ENCODE data around the gene SH3RF3. TPM values are rescaled to one million over a fixed set of nuclear protein-coding genes. Genes with fewer than 3 reads are reported as not detected.

Gene SH3RF3
- total RNA-seq, 1 donor from 2014 or later = 0.47 TPM

- no peak overlapping the region for H3K4me3 Mint-ChIP-seq
- H3K27ac Mint-ChIP-seq = no peak overlapping the region
- DNase-seq = no peak
- no peaks in the 10 kb centered on the region for H3K9me3 Mint-ChIP-seq
- H3K27me3 Mint-ChIP-seq = peaks cover 13% of the 10 kb centered on the region
- intact Hi-C loops (cut with micrococcal nuclease) = loop anchor here (2.0 kb wide), 1 partner anchor 133 kb away; no protein-coding TSS in a partner anchor
- H3K4me1 Mint-ChIP-seq = peaks cover 13% of the 10 kb centered on the region
- H3K36me3 Mint-ChIP-seq (ENCODE audit: low read depth) = no peaks in the 10 kb centered on the region
These were observed 219.2 kb downstream of the SH3RF3 start for GRCh38 chr2:109348190-109348589.

DNA sequence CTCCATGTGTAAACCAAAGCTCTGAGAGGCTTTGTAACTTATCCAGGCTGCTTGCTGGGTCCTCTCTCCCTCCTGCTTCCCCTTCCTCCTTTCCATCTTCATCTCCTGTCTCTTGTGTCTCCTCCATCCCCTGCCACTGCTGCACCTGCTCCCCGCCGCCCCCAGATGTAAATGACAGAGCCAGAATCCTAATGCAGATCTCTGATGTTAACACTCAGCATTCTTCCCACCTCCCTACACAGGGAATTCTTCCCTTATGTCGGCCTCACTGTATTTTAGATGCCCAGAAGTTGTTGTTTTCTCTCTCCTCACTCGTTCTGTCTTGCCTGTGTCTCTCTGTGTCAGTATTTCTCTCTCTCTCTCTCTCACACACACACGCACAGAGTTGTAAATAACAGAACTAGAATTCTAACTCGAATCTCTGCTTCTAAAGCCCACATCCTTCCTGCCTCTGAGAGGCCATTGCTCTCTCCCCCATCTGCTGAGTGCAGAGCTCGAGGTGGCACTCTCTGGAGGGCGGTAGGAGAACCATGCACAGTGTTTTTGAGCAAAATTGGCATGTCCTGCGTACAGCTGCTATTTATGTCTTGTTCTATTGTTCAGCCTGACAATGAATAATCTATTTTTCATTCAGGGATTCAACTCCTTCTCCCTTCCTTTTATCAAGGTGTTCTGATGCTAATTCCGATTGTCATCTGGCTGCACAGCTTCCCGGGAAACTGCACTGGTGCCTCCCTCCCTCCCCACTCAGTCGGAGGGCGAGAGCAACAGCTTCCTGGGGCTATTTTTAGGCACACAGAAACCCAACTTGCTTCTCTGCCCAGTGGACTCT, 219.9 kb downstream of the SH3RF3 start:
- H3K4me1 Mint-ChIP-seq = peaks cover 13% of the 10 kb centered on the region
- peak overlapping the region; percentile 52 for H3K4me3 Mint-ChIP-seq
- H3K36me3 Mint-ChIP-seq (ENCODE audit: low read depth) = no peaks in the 10 kb centered on the region
- peak; percentile 82 for DNase-seq
- H3K27me3 Mint-ChIP-seq = peaks cover 9% of the 10 kb centered on the region
- H3K9me3 Mint-ChIP-seq = no peaks in the 10 kb centered on the region
- intact Hi-C loops (cut with micrococcal nuclease) = loop anchor here (2.0 kb wide), 1 partner anchor 134 kb away; no protein-coding TSS in a partner anchor
- H3K27ac Mint-ChIP-seq = peak overlapping the region; percentile 7

- Mint-ChIP-seq H3K4me3 (no peak overlapping the region), H3K9me3 (no peaks in the 10 kb centered on the region), H3K27ac (no peak overlapping the region), H3K4me1 (peaks cover 13% of the 10 kb centered on the region), H3K36me3 (ENCODE audit: low read depth) (no peaks in the 10 kb centered on the region), H3K27me3 (peaks cover 4% of the 10 kb centered on the region)
- intact Hi-C loops (cut with micrococcal nuclease) = loop anchor here (2.0 kb wide), 1 partner anchor 135 kb away; no protein-coding TSS in a partner anchor
- no peak for DNase-seq
These were observed 220.8 kb downstream of the SH3RF3 start for GRCh38 chr2:109349503-109350465.

GRCh38 chr2:109350526-109350925, 221.5 kb downstream of the SH3RF3 start:
- no peaks in the 10 kb centered on the region for H3K9me3 Mint-ChIP-seq
- no peaks in the 10 kb centered on the region for H3K36me3 Mint-ChIP-seq (ENCODE audit: low read depth)
- intact Hi-C loops (cut with micrococcal nuclease) = no loop called here
- H3K27ac Mint-ChIP-seq = no peak overlapping the region
- peaks cover 13% of the 10 kb centered on the region for H3K4me1 Mint-ChIP-seq
- no peak for DNase-seq
- H3K4me3 Mint-ChIP-seq = no peak overlapping the region
- peaks cover 4% of the 10 kb centered on the region for H3K27me3 Mint-ChIP-seq

GRCh38 chr2:109351164-109351756, 222.3 kb downstream of the SH3RF3 start:
- intact Hi-C loops (cut with micrococcal nuclease) = no loop called here
- no peaks in the 10 kb centered on the region for H3K9me3 Mint-ChIP-seq
- H3K4me3 Mint-ChIP-seq = no peak overlapping the region
- H3K27me3 Mint-ChIP-seq = peaks cover 4% of the 10 kb centered on the region
- peaks cover 13% of the 10 kb centered on the region for H3K4me1 Mint-ChIP-seq
- no peak overlapping the region for H3K27ac Mint-ChIP-seq
- no peak for DNase-seq
- H3K36me3 Mint-ChIP-seq (ENCODE audit: low read depth) = no peaks in the 10 kb centered on the region

GRCh38 chr2:109352056-109352897, 223.3 kb downstream of the SH3RF3 start:
- Mint-ChIP-seq H3K4me3 (no peak overlapping the region), H3K27me3 (peaks cover 4% of the 10 kb centered on the region), H3K27ac (no peak overlapping the region)

GRCh38 chr2:109352898-109353689, 224.1 kb downstream of the SH3RF3 start:
- Mint-ChIP-seq H3K27ac (no peak overlapping the region), H3K9me3 (no peaks in the 10 kb centered on the region), H3K27me3 (peaks cover 4% of the 10 kb centered on the region), H3K4me1 (peaks cover 12% of the 10 kb centered on the region), H3K36me3 (ENCODE audit: low read depth) (no peaks in the 10 kb centered on the region), H3K4me3 (no peak overlapping the region)
- no peak for DNase-seq
- intact Hi-C loops (cut with micrococcal nuclease) = no loop called here

More at GRCh38 chr2:109352056-109352897, 223.3 kb downstream of the SH3RF3 start:
- H3K9me3 Mint-ChIP-seq = no peaks in the 10 kb centered on the region
- no peaks in the 10 kb centered on the region for H3K36me3 Mint-ChIP-seq (ENCODE audit: low read depth)
- DNase-seq = no peak
- H3K4me1 Mint-ChIP-seq = peaks cover 13% of the 10 kb centered on the region
- intact Hi-C loops (cut with micrococcal nuclease) = no loop called here

GRCh38 chr2:109353806-109354745, 225.1 kb downstream of the SH3RF3 start:
- no peak for DNase-seq
- H3K9me3 Mint-ChIP-seq = peaks cover 4% of the 10 kb centered on the region
- intact Hi-C loops (cut with micrococcal nuclease) = no loop called here
- peaks cover 12% of the 10 kb centered on the region for H3K27me3 Mint-ChIP-seq
- no peaks in the 10 kb centered on the region for H3K36me3 Mint-ChIP-seq (ENCODE audit: low read depth)
- H3K4me1 Mint-ChIP-seq = peaks cover 4% of the 10 kb centered on the region
- no peak overlapping the region for H3K27ac Mint-ChIP-seq
- no peak overlapping the region for H3K4me3 Mint-ChIP-seq

DNA sequence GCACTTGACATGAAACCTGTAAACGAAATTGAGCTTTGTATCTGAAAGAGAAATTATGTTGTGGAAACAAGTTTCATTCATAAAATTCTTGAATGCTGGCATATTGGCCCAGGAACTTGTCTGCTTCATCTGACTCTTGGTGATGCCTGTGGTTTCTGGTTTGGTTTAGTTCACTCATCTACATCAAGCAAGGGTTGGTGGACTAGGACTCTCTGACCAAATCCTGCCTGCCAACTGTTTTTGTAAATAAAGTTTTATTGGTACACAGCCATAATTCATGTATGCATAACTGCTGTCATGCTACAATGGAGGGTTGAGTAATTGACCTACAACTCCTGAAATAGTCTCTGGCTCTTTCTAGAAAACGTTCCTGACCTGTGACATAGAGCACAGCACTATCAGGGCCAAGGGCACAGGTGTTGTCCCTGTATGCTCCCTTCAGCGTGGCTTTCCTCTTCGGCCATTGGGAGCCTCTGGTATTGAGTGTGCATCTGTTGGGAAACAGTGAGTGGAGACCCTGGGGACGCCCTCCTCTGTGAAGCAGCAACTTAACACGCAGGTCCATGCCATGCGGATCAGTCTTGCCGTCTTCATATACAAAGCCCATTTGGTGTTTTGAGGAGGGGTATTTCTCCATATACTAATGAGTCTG, 226.3 kb downstream of the SH3RF3 start:
- Mint-ChIP-seq H3K27me3 (peaks cover 14% of the 10 kb centered on the region), H3K9me3 (peaks cover 6% of the 10 kb centered on the region), H3K4me3 (no peak overlapping the region), H3K27ac (no peak overlapping the region), H3K4me1 (no peaks in the 10 kb centered on the region), H3K36me3 (ENCODE audit: low read depth) (no peaks in the 10 kb centered on the region)
- no peak for DNase-seq
- intact Hi-C loops (cut with micrococcal nuclease) = no loop called here

GRCh38 chr2:109356324-109357035, 227.5 kb downstream of the SH3RF3 start:
- Mint-ChIP-seq H3K4me3 (no peak overlapping the region), H3K9me3 (peaks cover 6% of the 10 kb centered on the region), H3K36me3 (ENCODE audit: low read depth) (no peaks in the 10 kb centered on the region), H3K27me3 (peaks cover 17% of the 10 kb centered on the region), H3K27ac (no peak overlapping the region), H3K4me1 (no peaks in the 10 kb centered on the region)
- DNase-seq = no peak
- intact Hi-C loops (cut with micrococcal nuclease) = no loop called here

- DNase-seq = no peak
- H3K9me3 Mint-ChIP-seq = peaks cover under 1% of the 10 kb centered on the region
- H3K4me3 Mint-ChIP-seq = no peak overlapping the region
- H3K4me1 Mint-ChIP-seq = no peaks in the 10 kb centered on the region
- no peaks in the 10 kb centered on the region for H3K36me3 Mint-ChIP-seq (ENCODE audit: low read depth)
- peaks cover 22% of the 10 kb centered on the region for H3K27me3 Mint-ChIP-seq
- intact Hi-C loops (cut with micrococcal nuclease) = no loop called here
- H3K27ac Mint-ChIP-seq = no peak overlapping the region
These were observed 235.2 kb downstream of the SH3RF3 start for GRCh38 chr2:109364217-109364616.

Measured in activated CD4-positive, alpha-beta T cell treated with anti-CD3 and anti-CD28 coated beads, Interleukin-2, amount 10 ng/mL, durations not matched to agents 24 days and 14 days (primary cell).